Stimulated activated CD4-positive, alpha-beta T cell treated with anti-CD3 and anti-CD28 coated beads, Interleukin-4, amount 100 ng/mL, for 4 hours (primary cell): ENCODE measurements around the gene PLCXD3.
"Not testable (repeated sequence)": the region's sequence is repeated elsewhere in the genome, so short reads cannot be mapped to it uniquely, and the experiment has no call there.

Source experiments
- DNase-seq, 2 experiments: peaks; one replicate each; pipeline ENCODE4 v3.0.0-alpha.2; 2020

The PLCXD3 gene, protein sequence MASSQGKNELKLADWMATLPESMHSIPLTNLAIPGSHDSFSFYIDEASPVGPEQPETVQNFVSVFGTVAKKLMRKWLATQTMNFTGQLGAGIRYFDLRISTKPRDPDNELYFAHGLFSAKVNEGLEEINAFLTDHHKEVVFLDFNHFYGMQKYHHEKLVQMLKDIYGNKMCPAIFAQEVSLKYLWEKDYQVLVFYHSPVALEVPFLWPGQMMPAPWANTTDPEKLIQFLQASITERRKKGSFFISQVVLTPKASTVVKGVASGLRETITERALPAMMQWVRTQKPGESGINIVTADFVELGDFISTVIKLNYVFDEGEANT

DNA sequence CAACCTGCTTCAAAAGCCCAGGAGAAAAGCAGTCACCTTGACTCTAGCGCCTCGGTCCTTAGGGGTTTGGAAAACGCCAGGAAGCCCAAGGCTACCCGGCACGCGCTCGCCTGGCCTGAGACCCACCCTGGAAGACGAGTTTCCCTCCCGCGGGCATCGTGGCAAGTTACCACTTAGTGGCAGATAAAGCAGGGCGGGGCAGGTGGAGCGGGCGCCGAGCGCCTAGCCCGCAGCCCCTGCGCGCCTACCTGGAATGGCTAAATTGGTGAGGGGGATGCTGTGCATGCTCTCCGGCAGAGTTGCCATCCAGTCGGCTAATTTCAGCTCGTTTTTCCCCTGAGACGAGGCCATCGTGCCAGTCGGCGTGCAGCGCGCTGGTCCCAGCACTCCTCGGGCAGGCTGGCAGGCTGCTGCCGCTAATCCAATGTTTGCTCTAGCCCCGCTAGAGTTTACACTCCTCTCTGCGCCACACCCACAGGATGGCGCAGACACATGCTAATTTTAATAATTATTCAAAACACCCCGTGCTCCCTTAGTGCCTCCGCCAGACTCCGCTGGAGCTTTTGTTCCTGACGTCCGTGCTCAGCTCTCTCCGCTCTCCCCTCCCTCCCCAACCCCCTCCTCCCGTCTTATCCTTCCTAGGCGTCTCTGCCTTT lies at the start of gene PLCXD3:
PLCXD3 (minus strand) TSS at position 426 of the 656 bp plus-strand sequence; CDS start at position 351, 75 bp downstream.
- no peak for DNase-seq

DNA sequence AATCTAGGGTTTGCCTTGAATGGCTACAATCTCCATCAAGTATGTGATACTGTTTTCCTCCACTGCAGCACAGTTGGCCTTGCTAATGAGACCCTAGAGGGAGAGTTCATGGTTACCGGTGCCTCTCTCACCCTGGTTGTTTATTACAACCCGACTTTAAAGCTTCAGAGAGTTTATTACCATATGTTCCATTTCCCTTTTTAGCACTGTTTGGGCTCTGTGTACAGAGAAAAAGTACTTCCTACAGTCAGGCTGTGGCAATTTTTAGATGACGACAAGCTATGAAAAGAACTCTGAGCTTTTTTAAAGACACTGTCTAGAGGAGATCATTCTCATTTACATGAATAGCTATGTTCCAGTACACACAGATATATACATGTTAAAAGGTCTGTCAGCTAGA lies 48.8 kb upstream of the PLCXD3 start:
- no peak for DNase-seq

DNA sequence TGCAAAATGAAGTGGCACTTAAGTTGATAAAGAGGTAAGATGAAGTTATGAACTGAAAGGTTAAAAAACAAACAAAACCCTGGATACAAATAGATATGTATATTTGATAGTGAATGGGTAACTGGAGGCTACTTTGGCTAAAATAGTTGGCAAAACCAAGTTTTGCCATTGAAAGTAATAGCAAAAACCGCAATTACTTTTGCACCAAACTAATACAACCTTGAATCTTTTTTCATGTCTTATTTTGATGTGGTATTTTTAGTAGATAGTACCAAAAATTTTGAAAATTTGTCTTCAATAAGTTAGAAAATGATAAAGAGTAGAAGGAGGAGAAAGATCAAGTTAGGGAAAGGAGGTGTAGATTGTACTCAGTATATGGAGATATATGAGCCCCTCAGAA lies 47.9 kb upstream of the PLCXD3 start:
- DNase-seq, result no peak

DNA sequence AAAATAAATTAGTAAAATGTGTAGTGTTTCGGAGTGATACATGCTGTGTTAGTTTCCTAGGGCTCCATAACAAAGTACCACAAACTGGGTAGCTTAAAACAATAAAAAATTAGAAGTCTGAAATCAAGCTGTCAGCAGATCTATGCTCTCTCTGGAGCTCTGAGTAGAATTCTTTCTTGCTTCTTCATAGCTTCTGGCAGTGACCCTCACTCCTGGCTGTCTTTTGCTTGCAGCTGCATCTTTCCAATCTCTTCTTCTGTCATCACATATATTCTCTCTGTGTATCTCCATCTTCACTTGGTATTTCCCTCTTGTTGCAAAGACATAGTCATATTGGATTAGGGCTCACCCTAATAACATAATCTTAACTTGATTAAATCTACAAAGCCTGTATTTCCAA lies 37.6 kb upstream of the PLCXD3 start:
- DNase-seq, result no peak

DNA sequence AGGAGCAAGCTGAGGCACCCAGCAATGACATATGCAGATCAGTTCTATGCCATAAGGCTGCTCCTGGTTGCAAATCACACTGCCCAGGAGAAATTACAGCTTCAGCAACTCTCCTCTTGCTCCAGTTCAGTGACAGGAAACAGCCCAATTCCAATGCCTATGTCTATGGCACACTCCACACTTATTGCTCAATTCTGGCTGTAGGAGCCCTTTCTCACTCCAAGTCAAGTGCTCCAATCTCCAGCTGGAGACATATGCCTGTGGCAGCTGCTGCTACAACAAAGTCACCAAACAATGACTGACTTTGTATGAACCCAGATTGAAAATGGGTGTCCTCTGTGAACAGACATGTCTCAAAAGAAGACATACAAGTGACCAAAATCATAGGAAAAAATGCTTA lies 31.8 kb upstream of the PLCXD3 start:
- no peak for DNase-seq

DNA sequence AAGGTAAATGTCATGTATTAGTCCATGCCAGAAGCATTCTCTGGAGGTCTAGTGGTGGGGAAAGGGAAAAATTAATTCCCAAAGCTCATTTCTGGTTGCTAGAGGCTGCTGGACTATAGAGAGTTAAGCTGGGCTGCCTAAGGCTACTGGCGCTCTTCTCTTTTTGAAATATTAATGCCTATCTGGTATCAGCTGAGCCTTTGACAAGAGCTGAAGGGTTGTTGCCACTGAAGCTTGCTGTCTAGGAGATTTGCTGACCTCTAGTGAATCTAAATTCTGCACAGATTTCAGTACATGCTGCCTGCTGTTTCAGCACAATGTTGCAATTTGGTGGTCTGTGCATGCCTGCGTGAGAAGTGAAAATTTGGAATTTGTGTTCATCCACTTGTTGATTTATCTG lies 29.1 kb upstream of the PLCXD3 start:
- DNase-seq, result no peak

DNA sequence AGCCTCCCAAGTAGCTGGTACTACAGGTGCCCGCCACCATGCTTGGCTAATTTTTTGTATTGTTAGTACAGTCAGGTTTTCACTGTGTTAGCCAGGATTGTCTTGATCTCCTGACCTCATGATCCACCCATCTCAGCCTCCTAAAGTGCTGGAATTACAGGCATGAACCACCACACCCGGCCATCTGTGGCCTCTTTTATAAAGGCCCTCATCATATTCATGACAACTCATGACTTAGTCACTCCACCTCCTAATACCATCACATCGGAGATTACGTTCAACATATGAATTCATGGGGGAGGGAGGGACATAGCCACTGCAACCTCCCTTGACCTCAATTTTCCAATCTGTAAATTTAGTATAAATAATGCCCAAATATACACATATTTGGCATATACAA lies 27.2 kb upstream of the PLCXD3 start:
- DNase-seq, result no peak

DNA sequence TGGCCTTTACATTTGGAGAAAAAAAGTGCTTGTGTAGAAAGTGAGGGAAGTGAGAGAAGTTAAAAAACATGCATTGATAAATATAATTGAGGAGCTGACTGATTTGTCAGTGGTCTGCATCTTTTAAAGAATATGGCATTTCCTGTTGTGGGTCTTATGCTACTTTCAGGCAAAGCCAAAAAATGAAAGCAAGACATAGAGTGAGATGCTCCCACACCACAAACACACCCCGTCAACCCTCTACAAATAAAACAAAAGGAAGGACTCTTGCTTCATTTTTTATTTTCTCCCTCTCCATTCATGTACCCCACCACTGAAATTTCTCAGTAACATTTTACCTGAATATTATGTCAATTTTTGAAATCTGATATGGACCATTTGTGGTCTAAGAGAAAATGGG lies 22.1 kb upstream of the PLCXD3 start:
- DNase-seq, result no peak

DNA sequence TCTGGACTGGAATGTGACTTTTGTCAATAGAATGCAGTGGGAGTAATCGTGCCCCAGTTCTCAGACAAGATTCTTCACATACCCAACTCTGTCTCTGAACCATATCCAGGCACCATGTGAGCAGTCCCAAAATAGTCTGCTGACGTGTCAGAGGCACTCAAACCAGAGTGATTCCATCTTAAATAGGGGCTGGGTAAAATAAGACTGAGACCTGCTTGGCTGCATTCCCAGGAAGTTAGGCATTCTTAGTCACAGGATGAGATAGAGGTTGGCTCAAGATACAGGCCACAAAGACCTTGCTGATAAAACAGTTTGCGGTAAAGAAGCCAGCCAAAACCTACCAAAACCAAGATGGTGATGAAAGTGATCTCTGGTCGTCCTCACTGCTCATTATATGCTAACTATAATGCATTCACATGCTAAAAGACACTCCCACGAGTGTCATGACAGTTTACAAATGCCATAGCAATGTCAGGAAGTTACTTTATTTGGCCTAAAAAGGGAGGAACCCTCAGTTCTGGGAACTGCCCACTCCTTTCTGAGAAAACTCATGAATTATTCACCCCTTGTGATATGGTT lies 16.9 kb upstream of the PLCXD3 start:
- no peak for DNase-seq

DNA sequence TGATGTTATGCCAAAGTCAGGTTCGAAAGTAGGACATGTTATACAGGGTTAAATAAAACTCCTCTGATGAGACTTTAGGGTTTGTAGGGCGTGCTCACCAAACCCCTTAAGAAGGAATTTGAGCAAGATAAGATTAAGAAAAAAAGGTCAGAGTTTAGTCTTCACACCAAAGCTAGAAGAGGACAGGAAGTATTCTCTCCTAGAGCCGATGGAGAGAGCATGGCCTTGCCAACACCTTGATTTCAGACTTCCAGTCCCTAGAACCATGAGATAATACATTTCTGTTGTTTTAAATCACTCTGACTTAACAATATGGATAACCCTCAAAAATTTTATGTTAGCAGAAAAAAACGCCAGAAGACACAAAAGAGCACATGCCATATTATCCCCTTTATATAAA lies 16.3 kb upstream of the PLCXD3 start:
- DNase-seq, result no peak

DNA sequence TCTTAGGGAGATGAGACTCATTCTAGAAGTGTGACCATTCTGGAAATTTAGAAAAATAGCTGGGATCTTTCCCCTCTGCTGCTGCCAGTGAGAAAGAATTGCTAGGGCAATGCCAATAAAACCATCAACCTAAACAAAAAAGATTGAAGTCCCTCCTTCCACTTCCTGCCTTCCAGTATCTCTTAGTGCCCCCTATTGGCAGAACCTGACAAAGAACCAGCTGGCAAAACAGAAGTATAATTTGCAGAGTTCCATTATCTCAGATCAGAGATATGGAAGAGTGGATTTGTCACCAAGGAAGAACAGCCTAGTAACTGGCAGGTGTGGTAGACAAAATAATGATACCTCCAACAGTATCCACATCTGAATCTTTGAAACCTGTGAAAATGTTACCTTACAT lies 13.8 kb upstream of the PLCXD3 start:
- no peak for DNase-seq

DNA sequence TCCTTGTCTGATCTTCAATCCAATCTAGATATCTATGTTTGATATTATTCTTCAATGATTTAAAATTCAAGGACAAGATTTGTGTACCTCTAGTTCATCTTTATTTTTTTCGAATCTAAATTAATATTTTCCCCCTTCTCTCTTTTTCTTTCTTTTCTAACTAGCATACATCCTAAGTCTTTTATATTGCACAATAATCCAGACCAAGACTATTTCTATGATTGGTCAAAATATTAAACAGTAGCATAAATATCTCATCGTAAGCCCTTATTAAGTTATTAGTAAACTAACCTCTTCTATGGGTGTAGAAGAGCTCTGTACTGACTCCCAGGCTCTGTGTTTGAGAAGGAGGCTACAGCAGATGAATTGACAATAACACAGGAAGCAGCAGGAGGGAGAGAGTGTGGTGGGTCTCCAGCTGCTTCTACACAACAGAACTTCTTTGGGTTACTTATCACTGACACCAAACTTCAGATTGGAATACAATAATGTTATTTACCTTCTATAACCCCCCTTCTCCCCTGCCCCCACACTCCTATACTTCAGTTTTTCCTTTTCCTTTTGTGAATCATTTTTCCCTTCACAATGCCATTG lies 11.9 kb upstream of the PLCXD3 start:
- no peak for DNase-seq

DNA sequence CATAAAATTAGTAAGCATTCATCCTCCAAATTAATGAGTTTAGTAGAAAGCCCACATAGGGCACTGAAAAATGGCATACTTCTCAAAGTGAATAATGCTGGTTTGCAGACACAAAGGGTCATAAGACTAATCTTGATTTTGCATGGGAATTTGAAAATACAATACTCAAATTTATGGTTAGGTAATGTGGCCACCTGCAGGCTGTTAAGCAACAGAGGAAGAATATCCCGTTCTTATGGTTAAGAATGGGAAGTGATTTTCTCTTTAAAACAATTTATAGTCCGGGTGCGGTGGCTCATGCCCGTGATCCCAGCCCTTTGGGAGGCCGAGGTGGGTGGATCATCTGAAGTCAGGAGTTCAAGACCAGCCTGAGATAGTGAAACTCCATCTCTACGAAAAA lies 9.4 kb upstream of the PLCXD3 start:
- no peak for DNase-seq

DNA sequence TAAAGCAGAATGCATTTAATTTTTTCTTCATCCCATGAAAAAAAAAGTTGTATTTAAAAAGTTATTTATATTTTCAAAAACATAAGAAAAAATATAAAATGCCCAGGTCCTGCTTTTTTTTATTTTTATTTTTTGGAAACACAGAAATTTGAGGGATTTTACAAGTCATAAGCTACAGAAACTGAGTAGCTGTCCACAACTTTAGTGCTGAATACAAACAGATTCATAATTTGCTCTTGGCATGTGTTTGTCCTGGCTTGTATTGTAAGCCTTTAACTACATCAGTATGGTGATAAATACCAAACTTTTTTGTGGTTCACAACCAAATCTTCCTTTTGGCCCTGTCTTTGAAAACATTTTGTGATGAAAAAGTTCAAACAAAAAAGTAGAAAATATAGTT lies 7.5 kb upstream of the PLCXD3 start:
- DNase-seq, result no peak

DNA sequence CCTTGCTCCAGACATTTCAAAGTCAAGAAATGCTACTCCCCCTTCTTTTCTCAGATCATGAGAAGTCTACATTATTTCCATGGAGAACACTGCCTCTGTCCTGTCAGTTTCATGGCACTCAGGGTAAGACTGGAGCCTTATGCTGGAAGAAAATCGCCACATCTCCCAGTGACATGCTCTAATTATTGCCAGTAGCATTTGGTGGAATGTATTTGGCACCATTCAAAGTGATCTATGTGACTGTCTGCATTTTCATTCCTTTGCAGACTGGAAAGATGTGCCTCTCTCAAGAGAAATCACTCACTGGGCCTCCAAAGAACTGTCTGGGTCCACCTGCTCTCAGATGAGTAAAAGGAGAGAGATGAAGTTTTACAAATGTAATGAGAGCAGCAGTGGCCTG lies 840 bp upstream of the PLCXD3 start:
- DNase-seq, result no peak

DNA sequence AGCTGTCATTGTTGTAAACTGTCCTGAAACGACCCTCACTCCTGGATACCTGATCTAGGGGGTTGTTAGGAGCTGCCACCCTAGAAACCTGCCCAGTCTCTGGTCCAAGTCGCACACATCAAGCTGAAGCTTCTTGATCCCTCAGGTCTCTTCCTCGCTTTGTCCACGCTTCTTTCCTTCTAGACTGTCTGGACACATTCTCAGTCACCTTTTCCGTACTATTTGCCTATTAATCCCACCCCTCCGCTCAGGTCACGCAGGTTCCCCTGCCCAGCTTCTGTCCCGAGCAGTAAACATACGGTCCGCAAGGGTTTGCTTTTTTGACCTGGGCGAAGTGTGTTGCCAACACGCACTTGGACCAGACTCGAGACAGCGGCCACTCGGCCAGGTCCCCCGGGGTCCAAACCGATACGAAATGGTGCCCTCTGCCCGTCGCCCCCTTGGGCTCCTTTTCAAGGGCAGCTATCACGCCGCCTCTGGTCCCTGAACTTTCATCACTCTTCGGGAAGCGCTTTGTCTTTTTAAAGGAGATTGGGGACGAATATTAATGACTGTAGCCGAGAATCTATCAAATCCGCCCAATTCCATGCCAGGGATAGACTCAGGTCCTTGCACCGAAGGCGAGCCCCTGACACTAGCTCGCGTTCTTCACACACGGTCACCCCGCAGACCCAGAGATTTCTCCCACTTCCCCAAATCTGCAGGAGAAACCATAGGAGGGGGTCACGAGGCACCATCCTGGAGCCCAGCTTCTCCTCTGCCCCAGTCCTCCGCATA lies 814 bp downstream of the PLCXD3 start:
- no peak for DNase-seq

DNA sequence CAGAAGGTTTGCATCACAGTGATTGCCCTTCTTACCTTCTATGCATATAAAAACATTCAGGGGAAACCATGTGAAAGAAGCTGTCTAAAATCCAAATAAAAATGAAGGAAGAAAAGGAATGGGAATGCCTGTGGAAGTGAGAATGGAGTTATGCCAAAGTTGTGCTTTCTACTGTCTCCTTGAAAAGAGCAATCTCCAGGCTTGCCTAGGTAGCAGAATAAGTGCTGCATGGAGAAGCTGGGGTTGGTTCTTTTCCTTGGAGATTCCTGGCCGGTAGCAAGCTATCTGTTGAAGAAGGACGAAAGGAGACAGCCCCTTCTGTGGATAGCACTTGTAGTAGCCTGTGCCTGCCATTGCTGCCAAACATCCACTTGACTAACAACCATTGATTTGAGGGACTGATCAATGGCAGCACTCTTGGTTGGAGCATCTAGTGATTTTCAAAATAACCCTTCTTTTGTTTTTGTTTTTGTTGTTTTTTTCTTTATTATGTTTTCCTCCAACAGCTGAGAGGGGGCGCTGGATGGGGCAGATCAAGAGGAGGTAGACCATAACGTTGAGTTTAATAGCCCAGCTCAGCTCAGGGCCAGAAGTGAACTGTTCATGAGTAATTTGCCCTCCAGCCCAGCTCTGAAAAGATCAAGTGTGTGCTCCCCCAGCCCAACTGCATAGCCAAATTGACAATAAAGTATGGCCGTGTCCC lies 1.6 kb downstream of the PLCXD3 start:
- no peak for DNase-seq

DNA sequence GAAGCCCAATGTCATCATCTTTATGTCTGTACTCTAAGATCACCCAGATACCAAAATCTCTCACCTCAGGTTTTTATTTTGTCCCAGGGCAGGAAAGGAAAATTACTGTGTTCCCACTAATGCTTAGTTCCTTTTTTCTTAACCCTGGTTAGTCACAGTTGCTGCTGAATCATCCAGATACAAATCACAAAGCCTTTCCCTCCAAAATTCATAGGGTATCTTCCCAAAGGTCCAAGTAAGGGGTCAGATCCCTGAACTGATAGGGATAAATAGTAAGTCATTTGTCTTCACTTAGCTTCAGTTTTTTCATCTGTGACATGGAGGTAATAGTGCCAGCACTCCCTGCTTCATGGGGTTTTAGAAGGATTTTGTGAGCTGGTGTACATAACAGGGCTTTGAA lies 2.2 kb downstream of the PLCXD3 start:
- DNase-seq, result no peak

DNA sequence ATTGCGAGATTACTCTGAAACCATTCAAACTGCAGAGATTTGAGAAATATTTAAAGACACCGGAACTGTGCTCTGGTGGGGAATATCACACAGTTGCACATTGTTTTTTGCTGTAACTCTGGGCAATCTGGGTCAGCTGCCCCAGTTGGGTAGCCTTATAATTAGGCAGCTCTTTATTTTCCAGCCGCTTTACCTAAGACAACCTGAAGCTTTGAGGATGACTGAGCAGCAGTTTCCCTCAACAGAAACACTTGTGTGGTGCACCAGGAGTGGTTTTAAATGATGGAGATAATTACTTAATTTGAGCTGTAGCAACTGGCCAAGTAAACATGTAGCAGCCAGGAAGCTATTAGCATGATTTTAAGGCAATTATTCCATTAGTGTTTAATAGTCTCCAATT lies 2.9 kb downstream of the PLCXD3 start:
- DNase-seq, result no peak

DNA sequence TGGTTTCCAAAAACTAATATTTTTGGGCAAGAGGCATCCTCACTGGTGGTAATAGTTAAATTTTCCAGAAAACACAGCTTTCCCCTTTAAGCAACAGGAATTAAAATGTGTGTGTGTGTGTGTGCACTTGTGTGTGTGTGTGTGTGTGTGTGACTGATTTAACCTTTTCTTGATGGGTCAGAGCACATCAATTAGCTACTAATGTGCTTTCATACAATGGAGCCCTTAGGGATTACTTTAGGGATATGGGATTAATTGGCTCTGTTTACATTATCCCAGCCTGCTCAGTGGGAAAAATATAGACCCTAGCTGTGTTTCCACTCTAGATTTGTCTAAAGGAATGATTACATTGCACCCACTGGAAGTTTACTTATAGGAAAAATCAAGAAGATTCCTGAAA lies 6.5 kb downstream of the PLCXD3 start:
- DNase-seq, result no peak

DNA sequence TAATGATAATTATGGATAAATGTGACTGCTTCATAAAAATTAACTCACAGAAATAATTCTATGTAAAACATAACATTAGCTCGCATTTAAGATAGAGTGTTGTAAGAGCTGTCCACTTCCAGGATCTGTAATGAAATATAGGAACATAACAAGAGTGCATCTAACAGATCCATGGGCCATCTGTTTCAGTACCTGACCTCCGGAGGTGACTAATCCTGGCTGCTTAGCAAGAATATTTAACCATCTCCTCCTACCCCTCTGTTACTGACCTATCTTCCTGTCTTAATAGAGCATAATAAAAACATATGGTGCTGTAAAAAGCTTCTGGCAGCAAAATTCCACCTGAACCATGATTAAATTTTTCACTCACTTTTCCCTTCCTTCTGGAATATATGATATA lies 7.1 kb downstream of the PLCXD3 start:
- DNase-seq, result no peak

DNA sequence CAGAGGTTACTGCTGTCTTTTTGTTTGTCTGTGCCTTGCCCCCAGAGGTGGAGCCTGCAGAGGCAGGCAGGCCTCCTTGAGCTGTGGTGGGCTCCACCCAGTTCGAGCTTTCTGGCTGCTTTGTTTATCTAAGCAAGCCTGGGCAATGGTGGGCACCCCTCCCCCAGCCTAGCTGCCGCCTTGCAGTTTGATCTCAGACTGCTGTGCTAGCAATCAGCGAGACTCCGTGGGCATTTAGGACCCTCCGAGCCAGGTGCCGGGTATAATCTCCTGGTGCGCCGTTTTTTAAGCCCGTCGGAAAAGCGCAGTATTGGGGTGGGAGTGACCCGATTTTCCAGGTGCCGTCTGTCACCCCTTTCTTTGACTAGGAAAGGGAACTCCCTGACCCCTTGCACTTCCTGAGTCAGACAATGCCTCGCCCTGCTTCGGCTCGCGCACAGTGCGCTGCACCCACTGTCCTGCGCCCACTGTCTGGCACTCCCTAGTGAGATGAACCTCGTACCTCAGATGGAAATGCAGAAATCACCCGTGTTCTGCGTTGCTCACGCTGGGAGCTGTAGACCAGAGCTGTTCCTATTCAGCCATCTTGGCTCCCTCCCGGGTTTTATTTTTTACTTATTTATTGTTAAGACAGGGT lies 16.8 kb downstream of the PLCXD3 start:
- DNase-seq, result not testable (repeated sequence)
